A673 (cell line): ENCODE measurements around the gene TAF11L14.
"Not testable (repeated sequence)": the region's sequence is repeated elsewhere in the genome, so short reads cannot be mapped to it uniquely, and the experiment has no call there.

ENCODE experiments used
- EZH2 ChIP-seq: fragments of 200-600 bp; sonication (generic); IDR thresholded peaks from 2 replicates; pipeline ENCODE4 v1.6.1; 2017; ENCODE audit warnings: borderline replicate concordance, low read depth, mild to moderate bottlenecking, mixed read lengths, antibody characterized with exemption, low read length; ENCODE audit not compliant: poor library complexity, severe bottlenecking
- TF ChIP-seq, protein P1 (sequence below): fragments of 300-800, 200-600 bp; sonication (generic); conservative IDR thresholded peaks from 2 replicates; pipeline ENCODE4 v1.5.1; 2017; ENCODE audit warnings: low read depth, mild to moderate bottlenecking, antibody characterized with exemption, low read length, moderate library complexity, mixed read lengths

- TF ChIP-seq, protein P1, sequence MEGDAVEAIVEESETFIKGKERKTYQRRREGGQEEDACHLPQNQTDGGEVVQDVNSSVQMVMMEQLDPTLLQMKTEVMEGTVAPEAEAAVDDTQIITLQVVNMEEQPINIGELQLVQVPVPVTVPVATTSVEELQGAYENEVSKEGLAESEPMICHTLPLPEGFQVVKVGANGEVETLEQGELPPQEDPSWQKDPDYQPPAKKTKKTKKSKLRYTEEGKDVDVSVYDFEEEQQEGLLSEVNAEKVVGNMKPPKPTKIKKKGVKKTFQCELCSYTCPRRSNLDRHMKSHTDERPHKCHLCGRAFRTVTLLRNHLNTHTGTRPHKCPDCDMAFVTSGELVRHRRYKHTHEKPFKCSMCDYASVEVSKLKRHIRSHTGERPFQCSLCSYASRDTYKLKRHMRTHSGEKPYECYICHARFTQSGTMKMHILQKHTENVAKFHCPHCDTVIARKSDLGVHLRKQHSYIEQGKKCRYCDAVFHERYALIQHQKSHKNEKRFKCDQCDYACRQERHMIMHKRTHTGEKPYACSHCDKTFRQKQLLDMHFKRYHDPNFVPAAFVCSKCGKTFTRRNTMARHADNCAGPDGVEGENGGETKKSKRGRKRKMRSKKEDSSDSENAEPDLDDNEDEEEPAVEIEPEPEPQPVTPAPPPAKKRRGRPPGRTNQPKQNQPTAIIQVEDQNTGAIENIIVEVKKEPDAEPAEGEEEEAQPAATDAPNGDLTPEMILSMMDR, result not testable (repeated sequence)
- not testable (repeated sequence) for TF ChIP-seq EZH2
Measured at GRCh38 chr5:17590860-17591259, 43.4 kb upstream of the TAF11L14 start, which contains the start of gene TAF11L8.
